Stromal cell of bone marrow (primary cell): ENCODE results near the gene RCAN2.

ENCODE experiments used
- DNase-seq: peaks from one replicate; pipeline ENCODE4 v3.0.0-alpha.2; 2012; ENCODE audit warnings: low read depth

RCAN2 gene

GRCh38 chr6:46291275-46291633 is 200.0 kb downstream of the RCAN2 start:
- no peak for DNase-seq

- DNase-seq: no peak
These were observed 200.6 kb downstream of the RCAN2 start for GRCh38 chr6:46290421-46291274.

GRCh38 chr6:46289898-46290297 is 201.4 kb downstream of the RCAN2 start:
- DNase-seq: no peak

- no peak for DNase-seq
These were observed 202.4 kb downstream of the RCAN2 start for GRCh38 chr6:46288835-46289234.

GRCh38 chr6:46287681-46288080 is 203.6 kb downstream of the RCAN2 start:
- no peak for DNase-seq

- DNase-seq: no peak
These were observed 204.2 kb downstream of the RCAN2 start for GRCh38 chr6:46287043-46287442.

GRCh38 chr6:46284475-46284874 is 206.8 kb downstream of the RCAN2 start:
- no peak for DNase-seq

- DNase-seq: no peak
These were observed 210.1 kb downstream of the RCAN2 start for GRCh38 chr6:46281110-46281509.

GRCh38 chr6:46279874-46280273 is 211.4 kb downstream of the RCAN2 start:
- peak; percentile 25 for DNase-seq

- DNase-seq: no peak
These were observed 214.6 kb downstream of the RCAN2 start for GRCh38 chr6:46276576-46277142.

GRCh38 chr6:46274502-46274901 is 216.7 kb downstream of the RCAN2 start:
- no peak for DNase-seq

GRCh38 chr6:46273911-46274310 is 217.3 kb downstream of the RCAN2 start:
- DNase-seq: no peak

GRCh38 chr6:46271728-46272127 is 219.5 kb downstream of the RCAN2 start:
- no peak for DNase-seq

GRCh38 chr6:46271107-46271506 is 220.1 kb downstream of the RCAN2 start:
- DNase-seq: no peak

GRCh38 chr6:46270336-46270735 is 220.9 kb downstream of the RCAN2 start:
- no peak for DNase-seq

GRCh38 chr6:46269447-46270229 is 221.6 kb downstream of the RCAN2 start:
- no peak for DNase-seq

GRCh38 chr6:46267515-46267914 is 223.7 kb downstream of the RCAN2 start:
- DNase-seq: no peak

GRCh38 chr6:46265373-46265772 is 225.9 kb downstream of the RCAN2 start:
- no peak for DNase-seq

GRCh38 chr6:46263707-46264086 is 227.6 kb downstream of the RCAN2 start:
- peak; percentile 58 for DNase-seq

GRCh38 chr6:46262928-46263706 is 228.1 kb downstream of the RCAN2 start:
- no peak for DNase-seq

GRCh38 chr6:46258249-46258648 is 233.0 kb downstream of the RCAN2 start:
- no peak for DNase-seq

- DNase-seq: no peak
These were observed 235.7 kb downstream of the RCAN2 start for GRCh38 chr6:46255528-46255927.
